H54 (cell line): ENCODE results near the gene CETN2.

Experiments
- DNase-seq: peaks from one replicate; pipeline ENCODE4 v3.0.0; 2011; ENCODE audit warnings: low spot score, mixed read lengths; ENCODE audit not compliant: insufficient read length
- FAIRE-seq: peaks from 3 replicates; lab custom pipeline; 2011; peaks lifted over from hg19 to GRCh38; lab: Jason Lieb, UNC
- POLR2A ChIP-seq: IDR thresholded peaks from 2 replicates; pipeline ENCODE4 v1.6.1; 2011; ENCODE audit warnings: low read depth, mild to moderate bottlenecking, low read length

CETN2 gene

DNA sequence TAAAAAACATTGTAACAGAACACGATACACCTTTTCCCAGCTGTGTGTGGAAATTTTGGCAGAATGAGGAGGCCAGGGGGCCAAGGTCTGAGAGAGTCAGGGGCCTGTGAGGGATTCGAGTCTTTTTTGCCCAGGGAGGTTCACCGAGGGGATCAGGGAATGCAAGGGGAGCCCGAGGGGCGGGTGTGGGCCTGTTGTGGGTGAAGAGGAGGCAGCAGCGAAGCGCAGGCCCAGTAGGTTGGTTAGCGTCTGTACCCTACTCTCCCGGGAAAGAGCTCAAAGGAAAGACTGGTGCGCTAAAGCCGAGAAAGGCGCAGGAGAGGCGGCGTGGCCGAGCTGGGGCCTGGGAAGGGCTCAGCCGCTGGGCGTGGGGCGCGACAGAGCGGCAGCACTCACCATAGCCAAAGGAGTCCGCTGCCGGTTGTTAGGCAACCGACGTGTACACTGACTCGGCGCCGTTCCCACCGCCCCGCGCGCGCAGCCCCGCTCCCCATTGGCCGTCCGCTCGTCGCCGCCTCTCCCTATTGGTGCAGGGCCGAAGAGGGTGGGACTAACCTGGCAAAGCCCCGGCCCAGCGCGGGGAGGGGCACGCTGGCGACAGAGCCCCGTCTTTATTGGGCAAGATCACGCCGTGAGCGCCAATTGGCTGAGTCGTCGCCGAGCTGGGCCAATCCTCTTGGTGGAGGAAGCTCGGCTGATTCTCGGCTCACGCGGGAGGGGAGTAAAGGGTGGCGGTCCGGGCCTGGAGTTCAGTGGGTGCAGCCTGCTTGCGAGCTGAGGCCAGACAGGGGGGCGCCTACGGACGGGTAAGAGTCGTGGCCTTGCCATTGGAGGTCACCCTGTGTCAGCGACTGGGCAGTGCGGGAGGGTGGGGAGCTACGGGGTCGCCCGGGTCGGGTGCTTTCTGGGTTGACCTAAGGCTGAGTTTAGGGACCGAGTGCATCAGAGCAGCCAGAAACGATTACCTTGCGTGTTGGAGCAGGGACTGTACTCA is at the start of gene CETN2, which contains the start of gene NSDHL:
TSS of gene CETN2 (minus strand) at position 446 of the 994 bp plus-strand sequence. CDS start at position 399, 47 bp downstream.
TSS of gene NSDHL (plus strand) at position 752 of the 994 bp plus-strand sequence. CDS start 15,262 bp downstream, outside the sequence.
- TF ChIP-seq POLR2A: peak; percentile 58

DNA sequence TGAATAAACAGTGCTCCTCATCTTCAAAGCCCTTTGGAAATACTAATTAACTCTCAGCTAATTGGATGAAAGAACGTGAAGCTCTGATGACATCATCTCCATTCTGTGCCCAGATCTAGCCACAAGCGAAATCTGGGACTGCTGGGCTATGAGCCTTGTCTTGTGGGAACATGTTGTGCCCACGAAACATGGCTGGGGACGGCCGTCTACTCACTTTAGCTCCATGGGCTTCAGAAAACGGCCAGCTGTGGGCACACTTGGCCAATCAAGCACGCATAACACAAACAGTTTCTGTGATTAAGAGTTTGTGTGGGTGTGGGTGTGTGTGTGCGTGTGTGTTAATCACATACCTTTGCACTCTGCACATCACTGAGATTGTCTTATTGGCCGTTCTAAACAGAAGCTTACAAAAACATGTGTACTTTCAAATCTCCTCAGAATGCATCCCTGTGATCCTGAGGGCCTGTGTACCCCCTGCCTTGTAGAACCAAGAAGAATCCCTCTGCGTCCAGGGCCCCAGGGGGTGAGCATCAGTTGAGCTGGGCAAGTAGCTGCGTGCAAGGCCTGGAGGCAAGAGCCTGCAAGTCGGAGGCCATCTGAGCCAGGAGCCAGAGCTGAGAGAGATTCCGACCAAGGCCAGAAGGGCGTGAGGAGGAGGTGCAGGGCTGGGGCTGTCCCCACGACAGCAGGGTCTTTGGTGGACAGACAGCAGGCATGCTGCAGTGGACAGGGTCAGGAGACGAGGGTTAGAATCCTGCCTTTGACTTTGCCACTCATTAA is 48.6 kb upstream of the CETN2 start:
- FAIRE-seq: no peak
- DNase-seq: no peak
- no peak for TF ChIP-seq POLR2A

More for the DNA sequence above, at the start of gene CETN2, which contains the start of gene NSDHL:
- DNase-seq (peak; percentile 89), FAIRE-seq (peak; percentile 91)

DNA sequence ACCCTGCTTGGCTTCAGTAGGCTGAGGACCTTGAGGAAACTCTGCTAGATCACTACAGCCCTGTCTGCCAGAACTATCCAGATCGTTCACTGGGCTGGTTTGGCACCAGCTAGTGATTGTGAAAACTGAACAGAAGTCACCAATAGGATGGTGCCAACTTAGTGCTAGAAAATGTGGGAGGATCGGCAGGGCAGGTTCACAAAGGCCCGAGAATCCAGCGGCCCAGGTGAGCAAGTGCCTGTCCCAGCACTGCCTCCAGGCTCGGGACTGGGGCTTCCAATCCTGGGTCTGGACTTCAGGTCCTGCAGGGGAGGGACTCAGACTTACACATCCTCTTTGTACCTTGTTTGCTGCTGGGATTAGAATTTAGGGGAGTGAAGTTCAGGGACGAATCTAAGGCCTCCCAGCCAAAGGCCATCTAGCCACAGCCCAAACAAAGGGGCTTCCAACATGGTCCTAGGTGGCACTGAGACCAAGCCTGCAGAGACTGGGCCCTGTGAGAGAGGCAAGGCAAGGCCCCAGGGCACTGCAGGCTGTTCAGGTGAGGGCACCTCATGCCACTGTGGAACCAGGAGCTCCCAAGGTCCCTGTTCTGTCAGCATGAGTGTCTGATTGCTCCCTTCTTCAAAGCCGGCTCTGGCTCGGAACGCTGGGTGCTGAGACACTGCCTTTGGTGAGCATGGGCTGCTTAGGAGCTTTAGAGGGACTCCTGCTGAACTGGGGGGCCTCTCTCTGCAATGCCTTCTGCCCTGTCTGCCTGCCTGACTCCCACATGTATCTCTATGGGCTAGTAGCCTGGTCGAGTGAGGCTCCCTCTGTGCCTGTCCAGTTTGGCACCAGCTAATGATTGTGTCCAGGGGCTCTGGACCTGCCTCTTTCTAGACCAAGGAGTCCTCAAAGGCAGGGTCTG is 46.6 kb upstream of the CETN2 start:
- no peak for TF ChIP-seq POLR2A
- FAIRE-seq: no peak
- DNase-seq: no peak

DNA sequence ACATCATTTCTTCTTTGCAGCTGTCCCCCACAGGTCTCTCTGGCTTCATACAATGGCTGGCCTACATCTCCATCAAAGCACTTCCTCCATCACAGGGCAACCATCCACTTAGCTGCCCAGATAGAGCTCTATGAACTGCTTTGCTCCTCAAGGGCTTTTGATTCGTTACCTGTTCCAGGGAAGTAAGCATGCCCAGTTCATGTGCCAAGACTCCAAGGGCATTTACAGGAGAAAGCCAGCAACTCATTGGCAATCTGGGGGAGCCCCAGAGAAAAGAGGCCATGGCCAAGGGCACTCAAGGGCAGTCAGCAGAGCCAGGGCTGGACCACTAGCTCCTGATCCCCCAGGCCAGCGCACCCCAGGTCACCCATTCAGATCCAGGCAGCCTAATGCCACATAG is 42.8 kb upstream of the CETN2 start:
- DNase-seq: no peak
- TF ChIP-seq POLR2A: no peak
- no peak for FAIRE-seq

DNA sequence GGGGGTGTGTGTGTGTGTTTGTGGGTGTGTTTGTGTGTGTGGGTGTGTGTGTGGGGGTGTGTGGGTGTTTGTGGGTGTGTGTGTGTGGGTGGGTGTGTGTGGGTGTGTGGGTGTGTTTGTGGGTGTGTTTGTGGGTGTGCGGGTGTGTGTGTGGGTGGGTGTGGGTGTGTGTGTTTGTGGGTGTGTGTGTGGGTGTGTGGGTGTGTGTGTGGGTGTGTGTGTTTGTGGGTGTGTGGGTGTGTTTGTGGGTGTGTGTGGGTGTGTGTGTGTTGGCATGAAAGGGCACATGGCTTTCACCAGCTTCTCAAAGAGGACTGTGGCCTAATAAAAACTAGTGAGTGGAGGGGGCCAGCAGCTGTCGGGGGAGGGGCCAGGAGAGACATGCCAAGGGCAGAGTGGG is 42.0 kb upstream of the CETN2 start:
- TF ChIP-seq POLR2A: no peak
- DNase-seq: no peak
- FAIRE-seq: no peak

DNA sequence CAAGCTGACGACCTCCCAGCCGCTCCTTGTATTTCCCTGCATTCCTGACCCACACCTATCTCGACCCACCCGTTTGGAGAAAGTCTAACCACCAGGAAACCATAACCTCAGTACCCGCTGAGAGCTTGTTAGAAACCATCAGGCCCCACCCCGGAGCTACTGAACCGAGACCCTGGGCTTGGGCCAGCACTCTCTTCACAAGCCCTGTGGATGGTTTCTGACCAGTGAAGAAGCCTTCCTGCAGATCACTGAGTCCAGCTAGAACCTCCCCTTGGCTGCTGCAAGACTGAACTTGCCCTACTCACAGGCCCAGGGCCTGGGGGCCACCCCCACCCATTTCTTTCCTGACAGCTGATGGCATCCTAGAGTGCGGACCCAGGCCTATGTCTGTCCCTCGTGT is 40.7 kb upstream of the CETN2 start:
- TF ChIP-seq POLR2A: no peak
- FAIRE-seq (no peak), DNase-seq (no peak)

DNA sequence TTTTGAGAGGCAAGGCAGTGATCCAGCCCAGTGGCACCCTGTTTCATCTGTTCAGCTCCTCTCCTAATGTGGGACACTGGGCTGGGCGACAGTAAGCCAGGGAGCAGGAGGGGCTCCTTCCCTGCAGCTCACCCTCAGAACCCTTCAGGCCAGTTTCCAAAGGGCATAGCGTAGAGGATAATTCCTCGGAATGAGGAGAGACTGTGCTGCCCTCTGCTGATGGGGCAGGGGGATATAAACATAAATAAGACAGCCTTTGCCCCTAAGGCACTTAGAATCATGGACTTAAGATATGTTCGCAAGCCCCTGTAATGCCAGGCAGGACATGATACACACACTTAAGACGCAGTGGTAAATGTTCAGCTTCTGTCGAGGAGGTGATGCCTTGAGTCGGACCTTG is 39.4 kb upstream of the CETN2 start:
- DNase-seq: no peak
- no peak for FAIRE-seq

DNA sequence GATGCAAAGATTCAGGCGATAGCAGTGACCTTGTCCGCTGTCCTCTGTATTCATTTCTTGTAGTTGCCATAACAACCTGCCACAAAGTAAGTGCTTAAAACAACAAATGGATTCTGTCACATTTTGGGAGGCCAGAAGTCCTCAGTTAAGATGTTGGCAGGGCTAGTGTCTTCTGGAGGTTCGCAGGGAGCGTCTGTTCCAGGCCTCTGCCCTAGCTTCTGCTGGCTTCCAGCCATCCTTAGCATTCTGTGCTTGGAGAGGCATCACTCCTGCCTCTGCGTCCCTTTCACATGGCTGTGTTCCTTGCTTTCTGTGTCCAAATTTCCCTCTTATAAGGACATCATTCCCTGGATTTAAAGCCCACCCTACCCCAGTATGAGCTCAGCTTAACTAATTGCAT is 35.8 kb upstream of the CETN2 start:
- DNase-seq (no peak), FAIRE-seq (no peak)
- no peak for TF ChIP-seq POLR2A

More for the DNA sequence above, 39.4 kb upstream of the CETN2 start:
- no peak for TF ChIP-seq POLR2A

DNA sequence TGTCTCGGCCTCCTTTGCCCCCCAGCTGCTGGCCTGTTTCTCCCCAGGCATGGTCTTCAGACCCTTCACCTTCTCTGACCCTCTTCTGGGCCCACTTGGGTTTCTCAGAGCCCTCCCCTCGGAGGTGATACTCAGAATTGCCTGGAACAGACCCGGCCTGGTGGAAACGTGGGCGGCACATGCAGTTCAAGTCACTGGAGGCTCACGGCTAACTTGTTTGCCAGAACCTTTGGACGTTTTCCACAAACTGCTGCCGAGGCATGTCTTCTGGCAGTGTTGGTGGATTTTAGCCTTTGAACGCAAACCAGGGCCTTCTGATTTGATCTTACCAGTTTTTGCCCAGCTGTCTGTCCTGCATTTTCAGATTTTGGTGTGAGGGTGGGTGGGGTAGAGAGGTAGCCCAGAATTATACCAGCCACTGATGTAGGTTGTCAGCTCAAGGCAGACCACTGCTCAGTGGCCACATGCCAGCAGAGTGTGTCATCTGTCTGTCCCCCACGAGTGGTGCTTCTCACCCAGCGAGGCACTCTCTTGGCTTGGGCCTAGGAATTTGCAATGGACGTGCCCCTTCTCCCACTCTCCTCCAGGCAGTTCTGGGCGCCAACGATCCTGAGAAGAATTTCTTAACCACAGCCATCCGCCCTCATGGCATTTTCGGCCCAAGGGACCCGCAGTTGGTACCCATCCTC is 34.8 kb upstream of the CETN2 start:
- DNase-seq (no peak), FAIRE-seq (no peak)
- no peak for TF ChIP-seq POLR2A

DNA sequence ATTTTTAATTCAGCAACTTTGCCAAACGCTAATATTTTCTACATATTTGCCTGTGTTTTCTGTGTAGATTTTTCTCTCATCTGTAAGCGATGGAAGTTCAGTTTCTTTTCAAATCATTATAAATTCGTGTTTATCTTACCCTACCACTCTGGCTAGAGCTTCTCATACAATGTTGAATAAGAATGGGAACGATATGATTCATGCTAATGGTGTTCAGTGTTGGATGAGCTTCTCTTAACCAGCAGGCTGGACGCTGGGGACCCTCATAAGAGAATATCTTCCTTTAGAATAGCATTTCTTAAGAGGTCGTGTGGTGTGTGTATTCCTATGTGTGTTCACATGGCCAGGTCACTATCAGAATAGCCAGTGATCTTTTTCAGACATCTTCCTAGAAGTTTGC is 31.3 kb upstream of the CETN2 start:
- FAIRE-seq (no peak), DNase-seq (no peak)
- no peak for TF ChIP-seq POLR2A

DNA sequence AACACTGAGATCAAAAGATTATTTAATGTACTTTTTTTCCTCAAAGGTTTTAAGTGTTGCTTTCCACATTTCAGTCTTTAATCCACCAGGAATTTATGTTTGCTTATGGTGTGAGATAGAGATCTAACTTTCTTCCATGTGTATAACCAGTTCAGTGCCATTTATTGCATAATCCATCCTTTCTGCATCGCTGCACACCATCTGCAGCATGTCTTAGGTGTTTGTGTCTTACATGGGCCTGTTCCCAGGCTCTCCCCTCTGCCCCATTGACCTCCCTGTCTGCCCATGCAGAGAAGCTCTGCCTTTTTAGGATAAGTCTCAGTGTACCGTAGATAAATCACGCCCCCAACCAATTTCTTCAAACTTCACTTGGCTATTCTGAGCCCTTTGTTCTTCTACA is 30.6 kb upstream of the CETN2 start:
- TF ChIP-seq POLR2A: no peak
- FAIRE-seq: no peak
- no peak for DNase-seq

DNA sequence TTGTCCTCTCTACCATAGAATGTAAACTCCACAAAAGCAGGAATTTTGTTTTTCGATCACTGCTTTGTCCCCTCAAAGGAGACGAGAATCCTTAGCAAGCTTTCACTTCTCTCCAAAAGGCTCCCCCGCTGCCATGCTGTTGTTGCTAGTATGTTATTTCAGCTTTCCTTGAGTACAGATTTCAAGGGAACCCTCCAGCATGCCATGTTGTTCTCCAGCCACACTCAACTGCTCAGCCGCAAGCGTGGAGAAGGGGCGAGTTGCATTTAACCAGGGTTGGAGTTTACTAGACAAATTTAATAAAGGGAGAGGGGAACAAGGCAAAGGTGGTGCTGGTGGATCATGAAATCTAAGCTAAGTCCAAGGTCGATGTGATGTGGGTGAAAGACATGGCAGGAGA is 23.4 kb upstream of the CETN2 start:
- no peak for TF ChIP-seq POLR2A
- DNase-seq (no peak), FAIRE-seq (no peak)
